Left renal cortex interstitium (tissue), 4 donors: Measurements from ENCODE around the gene SAE1. TPM values are rescaled to one million over a fixed set of nuclear protein-coding genes. Genes with fewer than 3 reads are reported as not detected.
A peak's percentile ranks its signal among the peaks of the same experiment; 100 is the strongest.
"Not testable (repeated sequence)": the region's sequence is repeated elsewhere in the genome, so short reads cannot be mapped to it uniquely, and the experiment has no call there.

Source experiments
- DNase-seq, 4 donors: peaks; one replicate each; pipeline ENCODE4 v3.0.0-alpha.2; 2013; ENCODE audit warnings: low read depth in 4 of 4, low spot score in 2 of 4, missing footprints in 1 of 4
- polyA plus RNA-seq, 4 donors: library from polyadenylated mRNA; unstranded; fragments of 120-200 nt; gene quantifications; one replicate each; pipeline ENCODE4 v1.2.1, GENCODE V29; 2013; ENCODE audit not compliant: insufficient read length in 4 of 4

Gene SAE1
- polyA plus RNA-seq, 4 donors, result 107 to 131 (median 118) TPM

DNA sequence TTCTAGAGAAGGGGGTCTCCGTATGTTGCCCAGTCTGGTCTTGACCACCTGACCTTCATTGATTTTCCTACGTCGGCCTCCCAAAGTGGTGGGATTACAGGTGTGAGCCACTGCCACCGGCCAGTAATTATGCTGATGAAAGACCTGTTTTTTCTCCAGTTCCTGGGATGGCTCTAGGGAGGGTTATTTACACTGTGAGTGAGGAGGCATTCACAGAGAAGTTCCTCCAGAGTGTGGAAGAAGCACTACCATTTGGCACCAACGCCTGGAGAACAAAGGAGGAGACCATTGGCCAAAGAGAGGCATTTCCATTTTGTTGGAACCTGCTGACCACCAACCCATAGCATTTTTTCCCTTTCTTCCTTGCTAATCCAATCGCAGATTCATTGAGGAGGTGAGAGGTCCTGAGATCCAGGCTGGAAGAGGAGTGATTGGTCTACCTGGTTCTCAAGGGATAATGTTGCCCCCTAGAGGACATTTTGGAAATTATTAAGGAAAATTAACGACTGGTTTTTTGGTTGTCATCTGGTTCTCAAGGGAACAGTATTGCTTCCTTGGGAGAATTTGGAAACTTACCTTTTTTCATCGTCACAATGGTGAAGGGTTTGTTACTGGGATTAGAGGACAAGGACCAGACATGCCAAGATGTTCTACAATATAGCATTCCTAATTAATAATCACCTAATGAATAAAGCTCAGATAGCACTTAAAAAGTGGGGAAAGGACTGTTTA is 5.5 kb upstream of the SAE1 start:
- DNase-seq, result peak in 1 of 4 donors; percentile 53

- no peak for DNase-seq
These were observed 5.0 kb upstream of the SAE1 start for GRCh38 chr19:47125669-47125938.

- DNase-seq, result no peak
These were observed 1.1 kb upstream of the SAE1 start for GRCh38 chr19:47129579-47129978.

- DNase-seq, result no peak
These were observed 481 bp upstream of the SAE1 start for GRCh38 chr19:47130120-47130588.

DNA sequence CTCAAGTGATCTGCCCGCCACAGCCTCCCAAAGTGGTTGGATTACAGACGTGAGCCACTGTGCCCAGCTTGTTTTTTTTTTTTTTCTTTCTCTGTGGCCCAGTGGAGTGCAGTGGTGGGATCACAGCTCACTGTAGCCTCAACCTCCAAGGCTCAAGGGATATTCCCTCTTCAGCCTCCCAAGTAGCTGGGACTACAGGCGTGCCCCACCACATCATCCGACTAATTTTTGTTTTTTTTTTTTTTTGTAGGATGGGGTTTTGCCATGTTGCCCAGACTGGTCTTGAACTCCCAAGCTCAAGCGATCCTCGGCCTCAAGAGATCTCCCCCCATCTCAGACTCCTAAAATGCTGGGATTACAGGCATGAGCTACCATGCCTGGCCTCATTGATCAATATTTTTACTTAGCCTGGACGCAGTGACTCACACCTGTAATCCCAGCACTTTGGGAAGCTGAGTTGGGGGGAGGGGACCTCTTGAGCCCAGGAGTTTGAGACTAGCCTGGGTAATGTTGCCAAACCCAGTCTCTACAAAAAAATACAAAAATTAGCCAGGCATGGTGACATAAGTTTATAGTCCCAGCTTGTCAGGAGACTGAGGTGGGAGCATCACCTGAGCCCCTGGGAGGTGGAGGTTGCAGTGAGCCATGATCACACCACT is 1.7 kb downstream of the SAE1 start:
- no peak for DNase-seq

DNA sequence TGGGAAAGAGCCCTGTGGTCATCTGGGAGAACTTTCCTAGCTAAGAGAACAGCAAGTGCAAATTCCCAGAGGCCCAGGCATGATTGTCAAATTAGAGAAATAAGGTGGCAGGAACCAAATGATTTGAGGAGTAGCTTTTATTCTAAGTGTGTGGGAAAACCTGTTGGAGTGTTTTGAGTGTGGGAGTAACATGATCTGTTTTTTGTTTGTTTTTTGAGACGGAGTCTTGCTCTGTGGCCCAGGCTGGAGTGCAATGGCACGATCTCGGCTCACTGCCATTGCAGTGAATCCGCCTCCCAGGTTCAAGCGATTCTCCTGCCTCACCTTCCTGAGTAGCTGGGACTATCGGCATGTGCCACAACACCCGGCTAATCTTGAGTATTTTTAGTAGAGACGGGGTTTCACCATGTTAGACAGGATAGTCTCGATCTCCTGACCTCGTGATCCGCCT is 2.4 kb downstream of the SAE1 start:
- no peak for DNase-seq

DNA sequence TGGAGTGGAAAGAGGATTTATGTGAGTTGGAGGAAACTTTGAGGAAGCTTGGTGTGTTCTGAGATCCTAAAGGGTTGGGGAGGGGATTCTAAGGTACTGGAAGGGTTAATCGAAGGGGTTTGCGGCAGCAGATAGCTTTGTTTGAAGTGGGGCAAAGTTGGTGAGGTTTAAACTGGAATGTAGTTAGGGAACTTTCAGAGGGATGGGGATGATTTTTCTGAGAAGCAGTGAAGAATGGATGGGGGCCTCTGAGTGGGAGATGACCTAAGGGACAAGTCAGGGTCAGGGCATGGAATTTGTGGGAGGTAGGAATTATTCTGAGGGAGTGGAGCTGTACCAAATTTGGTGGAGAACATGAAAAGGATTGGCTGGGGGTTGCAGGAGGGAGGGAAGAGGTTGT is 3.9 kb downstream of the SAE1 start:
- no peak for DNase-seq

GRCh38 chr19:47135156-47135555 is 4.5 kb downstream of the SAE1 start:
- no peak for DNase-seq

DNA sequence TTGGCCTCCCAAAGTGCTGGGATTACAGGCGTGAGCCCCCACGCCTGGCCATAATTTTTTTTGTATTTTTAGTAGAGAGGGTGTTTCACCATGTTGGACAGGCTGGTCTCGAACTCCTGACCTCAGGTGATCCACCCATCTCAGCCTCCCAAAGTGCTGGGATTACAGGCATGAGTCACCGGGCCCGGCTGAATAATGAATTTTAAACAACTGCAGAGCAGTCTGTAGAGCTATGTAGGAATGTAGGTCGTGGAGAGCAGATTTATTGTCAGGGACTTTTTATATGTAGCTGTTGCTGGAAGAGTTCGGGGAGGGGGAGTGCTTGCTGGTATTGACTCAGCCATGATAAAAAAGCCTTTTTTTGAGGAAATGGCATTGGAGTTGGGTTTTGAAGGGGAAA is 10.6 kb downstream of the SAE1 start:
- DNase-seq, result not testable (repeated sequence)

DNA sequence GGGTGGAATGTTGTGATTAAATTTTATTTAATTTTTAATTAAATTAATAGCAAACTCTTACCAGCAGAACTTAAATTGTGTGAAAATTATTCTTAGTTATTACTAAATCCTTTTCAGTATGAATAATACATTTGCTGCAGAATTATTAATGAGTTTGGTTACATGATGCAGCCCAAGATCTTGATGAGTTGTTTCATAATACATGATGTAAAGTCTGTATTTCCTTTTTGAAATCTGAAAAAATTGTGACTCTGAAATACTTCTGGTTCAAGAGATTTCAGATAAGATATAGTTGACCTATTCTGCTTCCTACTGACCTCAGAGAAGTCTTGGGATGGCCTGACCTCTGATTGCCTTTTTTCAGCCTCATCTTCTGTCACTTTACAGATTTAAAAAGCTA is 11.1 kb downstream of the SAE1 start:
- DNase-seq, result no peak

GRCh38 chr19:47142779-47143178 is 12.1 kb downstream of the SAE1 start:
- DNase-seq, result no peak

GRCh38 chr19:47143322-47144073 is 12.9 kb downstream of the SAE1 start:
- DNase-seq, result no peak

DNA sequence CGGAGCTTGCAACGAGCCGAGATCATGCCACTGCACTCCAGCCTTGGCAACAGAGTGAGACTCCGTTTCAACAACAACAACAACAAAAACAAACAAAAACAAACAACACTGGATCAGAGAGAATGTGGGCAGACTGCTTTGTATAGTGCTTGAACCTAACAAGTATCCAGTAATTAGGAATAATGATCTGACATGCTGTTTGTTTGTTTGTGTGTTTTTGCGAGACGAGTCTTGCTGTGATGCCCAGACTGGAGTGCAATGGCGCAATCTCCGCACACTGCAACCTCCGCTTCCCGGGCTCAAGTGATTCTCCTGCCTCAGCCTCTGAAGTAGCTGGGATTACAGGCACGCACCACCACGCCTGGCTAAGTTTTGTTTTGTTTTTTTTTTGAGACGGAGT is 14.0 kb downstream of the SAE1 start:
- no peak for DNase-seq

DNA sequence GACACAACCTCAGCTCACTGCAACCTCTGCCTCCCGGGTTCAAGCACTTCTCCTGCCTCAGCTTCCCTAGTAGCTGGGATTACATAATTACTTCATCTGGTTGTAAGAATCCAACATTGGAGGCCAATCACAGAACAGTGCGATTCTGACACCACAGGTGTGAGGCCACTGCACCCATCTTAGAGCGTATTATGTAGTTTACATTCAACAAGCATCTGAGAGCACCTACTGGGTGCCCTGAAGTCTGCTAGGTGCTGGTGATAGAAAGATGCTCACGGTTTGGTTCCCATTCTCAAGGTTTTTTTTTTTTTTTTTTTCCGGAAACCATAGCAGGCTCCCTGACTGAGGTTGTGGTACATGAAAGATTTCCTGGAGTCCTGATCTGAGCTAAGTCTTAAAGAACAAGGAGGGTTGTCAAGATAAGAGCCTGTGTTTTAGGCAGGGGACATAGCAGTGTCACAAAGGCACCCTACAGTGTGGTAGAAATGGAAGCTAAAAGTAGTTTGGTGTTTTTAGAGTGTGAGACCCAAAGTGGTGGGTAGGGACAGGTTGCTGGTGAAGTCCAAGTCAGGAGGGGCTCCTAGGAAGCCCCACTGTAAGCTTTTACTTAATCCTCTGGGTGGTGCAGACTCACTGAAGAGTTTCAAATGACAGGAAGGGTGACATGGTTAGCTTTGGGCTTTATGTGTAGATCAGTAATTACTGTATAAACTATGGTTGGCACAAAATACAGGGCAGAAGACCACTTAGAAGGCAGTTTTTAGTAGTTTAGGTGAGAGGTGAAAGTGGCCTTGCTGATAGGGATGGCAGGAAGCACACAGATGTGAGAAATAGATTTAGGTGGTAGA is 15.2 kb downstream of the SAE1 start:
- DNase-seq, result no peak

GRCh38 chr19:47146920-47147319 is 16.3 kb downstream of the SAE1 start:
- no peak for DNase-seq

- no peak for DNase-seq
These were observed 21.0 kb downstream of the SAE1 start for GRCh38 chr19:47151627-47152026.

DNA sequence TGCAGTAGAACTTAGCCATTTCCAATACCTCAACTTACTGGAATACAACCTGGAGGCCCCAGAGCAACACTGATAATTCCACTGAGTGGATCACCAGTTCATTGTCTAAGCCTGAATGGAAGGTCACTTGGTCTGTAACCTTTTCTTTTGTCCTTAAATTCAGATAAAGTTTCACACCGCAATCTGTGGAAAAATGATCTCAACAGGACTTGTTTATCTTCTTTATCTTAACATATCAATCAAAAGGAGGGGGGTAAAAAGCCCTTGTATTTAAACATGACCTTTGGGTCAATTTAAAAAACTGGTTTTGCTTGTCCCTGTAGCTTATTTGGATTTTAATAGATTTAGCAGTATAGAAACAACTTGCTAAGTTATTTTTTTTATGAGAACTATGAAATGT is 21.6 kb downstream of the SAE1 start:
- DNase-seq, result no peak

DNA sequence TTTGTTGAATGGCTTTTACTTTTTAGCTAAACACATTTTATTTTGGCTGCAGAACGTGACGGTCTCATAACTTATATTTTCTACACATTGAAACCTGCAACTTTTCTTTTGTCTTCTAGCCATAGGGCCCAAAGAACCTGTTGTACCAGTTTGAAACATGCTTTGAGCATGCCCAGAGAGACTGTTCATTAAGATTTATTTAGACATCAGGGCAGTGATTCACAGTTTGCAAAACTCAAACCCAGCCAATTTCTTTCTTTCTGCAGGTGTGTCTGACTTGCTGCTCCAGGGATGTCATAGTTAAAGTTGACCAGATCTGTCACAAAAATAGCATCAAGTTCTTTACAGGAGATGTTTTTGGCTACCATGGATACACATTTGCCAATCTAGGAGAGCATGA is 22.0 kb downstream of the SAE1 start:
- no peak for DNase-seq

- no peak for DNase-seq
These were observed 22.6 kb downstream of the SAE1 start for GRCh38 chr19:47153266-47153665.

- no peak for DNase-seq
These were observed 24.5 kb downstream of the SAE1 start for GRCh38 chr19:47155148-47155547.
